Activated CD4-positive, alpha-beta T cell treated with anti-CD3 and anti-CD28 coated beads for 48 hours (primary cell): Measurements from ENCODE around the gene CACNA1B.
A peak's percentile ranks its signal among the peaks of the same experiment; 100 is the strongest.

Source experiments
- DNase-seq: peaks from one replicate; pipeline ENCODE4 v3.0.0-alpha.2; 2020

The CACNA1B gene

DNA sequence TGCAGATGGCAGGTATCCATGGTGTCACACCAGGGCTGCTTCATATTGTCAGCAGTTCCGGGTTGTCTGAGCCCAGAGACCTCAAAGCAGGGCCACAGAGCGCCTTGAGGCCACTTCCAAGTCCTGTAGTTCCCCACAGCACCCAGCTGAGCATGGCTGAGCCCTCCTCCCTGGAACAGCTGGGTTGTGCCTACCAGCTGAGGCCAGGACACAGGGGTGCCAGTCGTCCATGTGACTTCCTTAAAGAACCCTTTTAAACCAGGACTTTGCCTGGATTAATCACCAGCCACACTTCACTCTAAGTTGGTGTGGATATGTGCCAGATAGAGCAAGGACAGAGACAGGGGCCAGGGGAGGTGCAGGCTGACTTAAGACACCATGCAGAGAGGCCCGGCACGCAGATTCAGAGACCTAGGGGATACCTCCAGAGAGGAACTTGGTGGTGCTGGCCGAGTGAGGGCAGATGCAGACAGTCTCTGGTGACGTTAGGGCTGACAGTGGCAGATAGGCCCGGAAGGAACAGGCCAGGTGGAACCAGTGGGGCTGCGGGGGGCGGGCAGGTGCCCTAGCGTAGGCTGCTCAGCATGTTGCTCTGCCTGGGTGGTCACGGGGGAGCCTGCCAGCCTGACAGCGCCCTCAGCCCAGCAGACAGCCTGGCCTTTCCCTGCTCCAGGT lies 142.7 kb downstream of the CACNA1B start:
- no peak for DNase-seq

DNA sequence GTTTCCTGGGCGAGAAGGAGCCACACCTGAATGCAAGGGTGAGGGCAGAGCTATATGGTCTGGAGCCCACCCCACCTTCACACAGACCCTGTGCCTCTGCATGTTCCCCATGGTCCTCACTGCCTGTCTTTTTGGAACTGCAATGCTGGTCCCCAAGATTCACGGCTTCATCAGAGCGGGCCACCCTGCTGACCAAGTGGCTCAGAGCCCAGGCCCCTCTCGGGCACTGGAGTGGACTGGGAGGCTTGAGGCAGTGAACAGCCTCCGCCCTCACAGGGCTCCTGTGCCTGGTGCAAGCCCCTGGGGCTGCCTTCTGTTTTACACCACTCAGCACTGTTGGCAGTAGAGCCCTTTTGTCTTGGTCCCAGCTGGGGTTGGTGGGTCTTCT lies 143.2 kb downstream of the CACNA1B start:
- no peak for DNase-seq

DNA sequence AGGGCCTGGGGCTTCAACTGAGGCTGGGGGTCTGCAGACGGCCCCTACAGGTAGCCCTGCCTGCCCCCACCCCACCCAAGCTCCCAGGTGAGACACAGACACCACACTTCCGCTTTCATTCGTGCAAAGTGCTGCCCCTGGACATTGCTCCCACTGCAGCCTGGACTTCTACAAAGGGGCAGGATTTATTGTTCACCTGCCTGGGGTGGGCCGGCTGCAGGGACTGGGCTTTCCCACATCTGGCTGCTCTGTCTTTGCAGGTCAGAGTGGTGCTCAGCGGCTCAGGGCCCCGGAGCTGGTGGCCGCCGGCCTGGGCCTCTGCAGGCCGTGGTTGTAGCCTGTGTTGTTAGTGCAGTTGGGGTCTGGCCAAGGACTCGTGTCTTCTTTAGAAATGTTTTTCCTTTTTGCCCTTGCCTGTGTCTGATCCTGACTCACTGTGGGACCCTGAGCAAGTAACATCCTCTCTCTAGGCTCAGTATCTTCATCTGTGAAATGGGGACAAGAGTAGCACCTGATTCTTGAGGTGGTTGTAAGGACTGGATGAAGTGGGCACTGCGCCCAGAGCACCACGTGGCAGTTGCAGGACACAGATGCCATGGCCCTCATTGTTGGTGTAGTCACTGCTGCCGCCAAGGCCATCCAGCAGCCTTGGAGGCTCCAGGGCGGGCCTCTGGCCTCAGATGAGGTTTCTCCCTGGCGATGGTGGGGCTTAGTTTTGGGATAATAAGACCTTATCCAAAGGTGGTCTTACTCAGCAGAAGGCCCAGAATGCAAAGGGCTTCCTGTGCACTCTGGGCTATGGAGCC lies 143.9 kb downstream of the CACNA1B start:
- no peak for DNase-seq

DNA sequence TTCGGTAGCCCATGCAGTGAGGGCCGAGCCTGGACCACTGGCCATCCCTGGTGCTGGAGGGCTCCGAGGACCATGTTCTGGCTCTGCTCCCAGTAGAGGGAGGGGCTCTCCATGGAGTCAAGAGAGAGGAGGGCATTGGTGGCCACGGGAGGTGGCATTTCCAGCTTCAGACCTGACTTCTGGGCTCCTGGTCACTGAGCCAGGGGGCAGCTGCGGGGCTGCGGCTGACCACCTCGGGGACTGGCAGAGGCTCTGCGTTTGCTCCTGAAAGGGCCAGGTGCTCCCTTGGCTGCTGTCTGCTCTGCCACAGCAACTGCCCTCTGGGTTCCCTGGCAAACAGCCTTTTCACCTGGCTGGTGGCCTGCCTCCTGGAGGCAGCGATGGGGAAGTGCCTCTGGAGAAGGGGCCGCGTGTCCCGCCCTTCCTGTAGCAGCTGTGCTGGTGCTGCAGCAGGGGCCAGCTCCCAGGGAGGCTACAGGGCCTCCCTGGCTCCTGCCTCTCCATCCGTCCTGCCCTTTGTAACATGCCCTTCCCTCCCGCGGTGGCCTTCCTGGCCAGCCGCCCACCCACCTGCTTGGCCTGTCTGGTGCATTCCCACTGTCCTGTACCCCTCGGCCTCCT lies 144.6 kb downstream of the CACNA1B start:
- DNase-seq: peak; percentile 57

DNA sequence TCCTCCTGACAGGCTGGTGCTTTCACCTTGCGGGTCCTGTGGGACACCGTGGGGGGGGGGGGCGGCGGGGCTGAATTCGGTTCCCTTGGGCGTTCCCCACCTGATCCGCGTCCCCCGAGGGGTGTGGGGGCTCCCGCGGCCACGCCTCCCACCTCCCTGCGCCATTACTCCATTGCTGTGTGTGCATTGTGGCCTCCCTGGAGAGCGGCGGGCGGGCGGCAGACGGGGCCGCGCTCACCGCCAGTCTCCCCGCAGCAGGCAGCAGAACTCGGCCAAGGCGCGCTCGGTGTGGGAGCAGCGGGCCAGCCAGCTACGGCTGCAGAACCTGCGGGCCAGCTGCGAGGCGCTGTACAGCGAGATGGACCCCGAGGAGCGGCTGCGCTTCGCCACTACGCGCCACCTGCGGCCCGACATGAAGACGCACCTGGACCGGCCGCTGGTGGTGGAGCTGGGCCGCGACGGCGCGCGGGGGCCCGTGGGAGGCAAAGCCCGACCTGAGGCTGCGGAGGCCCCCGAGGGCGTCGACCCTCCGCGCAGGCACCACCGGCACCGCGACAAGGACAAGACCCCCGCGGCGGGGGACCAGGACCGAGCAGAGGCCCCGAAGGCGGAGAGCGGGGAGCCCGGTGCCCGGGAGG lies 145.3 kb downstream of the CACNA1B start:
- no peak for DNase-seq

DNA sequence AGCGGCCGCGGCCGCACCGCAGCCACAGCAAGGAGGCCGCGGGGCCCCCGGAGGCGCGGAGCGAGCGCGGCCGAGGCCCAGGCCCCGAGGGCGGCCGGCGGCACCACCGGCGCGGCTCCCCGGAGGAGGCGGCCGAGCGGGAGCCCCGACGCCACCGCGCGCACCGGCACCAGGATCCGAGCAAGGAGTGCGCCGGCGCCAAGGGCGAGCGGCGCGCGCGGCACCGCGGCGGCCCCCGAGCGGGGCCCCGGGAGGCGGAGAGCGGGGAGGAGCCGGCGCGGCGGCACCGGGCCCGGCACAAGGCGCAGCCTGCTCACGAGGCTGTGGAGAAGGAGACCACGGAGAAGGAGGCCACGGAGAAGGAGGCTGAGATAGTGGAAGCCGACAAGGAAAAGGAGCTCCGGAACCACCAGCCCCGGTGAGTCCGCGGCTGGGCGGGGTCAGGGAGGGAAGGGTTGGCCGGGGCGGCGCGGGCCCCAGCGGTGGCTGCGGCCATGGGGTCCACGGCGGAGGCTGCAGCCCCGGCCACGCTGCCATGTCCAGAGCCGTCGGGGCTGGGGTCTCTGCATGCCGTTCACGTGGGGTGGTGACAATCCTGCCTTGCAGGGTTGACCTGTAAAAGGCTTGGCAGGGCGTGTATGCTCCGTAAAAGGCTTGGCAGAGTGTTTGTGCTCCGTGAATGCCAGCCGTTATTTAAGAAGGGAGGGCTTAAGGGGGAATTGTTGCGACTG lies 146.0 kb downstream of the CACNA1B start:
- DNase-seq: no peak

DNA sequence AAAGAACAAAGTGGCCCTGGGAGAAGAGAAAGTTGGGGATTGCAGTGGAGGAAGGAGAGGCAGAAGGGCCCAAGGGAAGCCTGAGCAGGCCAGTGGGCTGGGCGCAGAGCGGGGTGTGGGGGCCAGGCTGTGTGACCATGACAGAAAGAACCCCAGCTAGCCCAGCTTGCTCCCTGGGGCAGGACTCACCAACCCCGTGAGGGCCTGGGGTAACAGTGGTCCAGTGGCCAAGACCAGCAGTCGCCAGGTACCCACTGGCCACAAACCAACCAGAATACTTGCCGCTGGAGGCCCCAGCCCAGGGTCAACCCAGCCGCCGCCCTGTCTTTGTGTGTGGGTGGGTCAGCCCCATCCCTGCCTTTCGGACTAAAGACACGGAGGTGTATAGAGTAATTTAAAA lies 146.5 kb downstream of the CACNA1B start:
- no peak for DNase-seq

GRCh38 chr9:138024831-138025291 lies 147.3 kb downstream of the CACNA1B start:
- no peak for DNase-seq

- DNase-seq: no peak
Measured at GRCh38 chr9:138025417-138025816, 147.8 kb downstream of the CACNA1B start.

- no peak for DNase-seq
Measured at GRCh38 chr9:138025908-138026307, 148.3 kb downstream of the CACNA1B start.

DNA sequence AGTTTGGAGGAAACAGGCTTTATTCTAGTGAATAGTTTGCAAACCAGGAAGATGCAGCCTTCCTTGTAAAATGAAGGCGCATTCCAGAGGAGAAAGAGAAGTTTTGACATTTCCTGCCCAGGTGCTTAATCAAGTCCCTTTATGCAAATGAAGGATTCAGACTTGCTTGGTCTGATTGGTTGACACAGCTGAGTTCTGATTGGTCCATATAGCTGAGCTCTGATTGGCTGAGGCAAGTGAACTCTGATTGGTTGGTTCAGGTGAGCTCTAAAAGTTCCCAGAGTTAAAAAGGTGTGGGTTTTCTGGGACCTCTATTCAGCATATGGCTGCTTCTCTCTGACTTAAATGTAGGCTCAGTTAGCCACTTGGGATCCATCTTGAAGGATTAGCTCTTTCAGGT lies 151.0 kb downstream of the CACNA1B start:
- DNase-seq: no peak

GRCh38 chr9:138031186-138031585 lies 153.6 kb downstream of the CACNA1B start:
- DNase-seq: no peak

DNA sequence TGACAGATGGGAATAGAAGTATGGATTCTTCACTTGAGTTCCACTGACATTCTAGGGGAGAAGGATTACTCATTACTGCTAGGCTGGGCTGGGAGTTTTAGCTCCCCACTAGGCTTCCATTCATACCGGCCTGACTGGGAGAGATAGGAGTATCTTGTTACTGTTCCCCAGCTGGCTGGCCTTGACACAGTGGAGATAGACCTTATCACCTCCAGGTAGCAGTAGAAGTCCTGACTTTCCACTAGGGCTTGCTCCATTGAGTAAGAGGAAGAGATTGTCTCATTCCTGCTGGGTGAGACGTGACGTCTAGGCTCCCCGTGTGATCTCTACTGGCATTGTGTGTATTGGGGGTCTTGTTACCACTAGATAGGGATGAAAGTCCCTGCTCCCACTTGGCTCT lies 156.4 kb downstream of the CACNA1B start:
- DNase-seq: no peak

GRCh38 chr9:138037140-138037539 lies 159.6 kb downstream of the CACNA1B start:
- no peak for DNase-seq

GRCh38 chr9:138038244-138038671 lies 160.7 kb downstream of the CACNA1B start:
- no peak for DNase-seq

DNA sequence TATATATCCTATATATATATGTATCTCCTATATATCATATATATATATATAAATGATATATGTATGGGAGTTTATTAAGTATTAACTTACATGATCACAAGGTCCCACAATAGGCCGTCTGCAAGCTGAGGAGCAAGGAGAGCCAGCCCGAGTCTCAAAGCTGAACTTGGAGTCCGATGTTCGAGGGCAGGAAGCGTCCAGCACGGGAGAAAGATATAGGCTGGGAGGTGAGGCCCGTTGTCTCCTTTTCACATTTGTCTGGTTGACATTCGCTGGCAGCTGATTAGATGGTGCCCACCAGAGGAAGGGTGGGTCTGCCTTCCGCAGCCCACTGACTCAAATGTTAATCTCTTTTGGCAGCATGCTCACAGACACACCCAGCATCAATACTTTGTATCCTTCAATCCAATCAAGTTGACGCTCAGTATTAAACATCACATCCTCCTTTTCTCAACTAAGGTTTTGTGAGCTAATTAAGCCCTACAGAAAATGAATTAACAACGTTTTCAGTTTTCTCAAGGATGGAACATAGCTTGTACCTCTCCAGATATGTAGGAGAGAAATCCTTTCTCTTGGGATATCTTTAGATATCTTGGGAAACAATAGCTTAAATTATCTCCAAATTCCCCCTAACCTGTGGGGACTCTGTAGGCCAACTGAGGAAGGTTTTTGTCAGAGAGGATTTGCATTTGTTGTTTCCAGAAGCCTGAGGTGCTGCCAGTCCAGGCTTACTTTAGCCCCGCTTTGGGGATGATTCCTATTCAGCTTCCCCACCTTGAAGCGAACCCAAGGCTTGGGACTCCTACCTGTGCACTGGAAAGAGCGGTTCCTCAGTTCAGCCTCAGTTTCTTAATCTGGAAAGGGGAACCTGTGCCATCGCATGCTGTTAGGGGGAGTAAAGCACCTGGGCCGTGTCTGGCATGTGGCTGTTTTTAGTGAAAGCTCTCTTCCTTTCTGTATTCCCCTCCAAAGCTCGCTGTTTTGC lies 163.2 kb downstream of the CACNA1B start:
- DNase-seq: no peak

DNA sequence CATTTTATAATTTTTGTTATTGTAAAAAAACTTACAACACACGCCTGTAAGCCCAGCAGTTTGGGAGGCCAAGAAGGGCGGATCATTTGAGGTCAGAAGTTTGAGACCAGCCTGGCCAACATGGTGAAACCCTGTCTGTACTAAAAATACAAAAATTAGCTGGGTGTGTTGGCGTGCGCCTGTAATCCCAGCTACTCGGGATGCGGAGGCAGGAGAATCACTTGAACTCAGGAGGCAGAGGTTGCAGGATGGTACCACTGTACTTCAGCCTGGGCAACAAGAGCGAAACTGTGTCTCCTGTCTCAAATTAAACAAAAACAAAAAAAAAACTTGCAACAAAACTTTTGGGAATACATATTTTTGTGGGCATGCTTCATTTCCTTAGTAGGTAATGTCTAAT lies 164.6 kb downstream of the CACNA1B start:
- DNase-seq: no peak

DNA sequence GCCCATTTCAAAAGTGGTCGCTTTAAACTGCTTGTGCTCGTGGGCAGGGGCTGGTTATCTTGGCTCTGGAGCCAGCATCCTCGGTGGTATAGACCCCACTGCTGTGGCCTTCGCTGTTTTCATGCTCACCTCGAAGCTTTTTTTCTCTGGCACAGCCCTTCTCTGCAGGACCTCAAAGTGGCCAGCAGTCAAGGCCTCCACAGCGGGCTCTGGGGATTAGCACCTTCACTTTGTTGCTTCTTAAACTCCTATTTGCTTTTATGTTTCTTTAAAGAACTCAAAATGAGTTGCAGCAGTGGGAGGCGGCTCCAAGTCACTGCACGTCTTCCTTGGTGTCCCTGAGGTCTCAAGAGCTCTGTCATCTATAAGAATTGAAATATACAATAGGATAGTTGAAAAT lies 165.1 kb downstream of the CACNA1B start:
- no peak for DNase-seq

DNA sequence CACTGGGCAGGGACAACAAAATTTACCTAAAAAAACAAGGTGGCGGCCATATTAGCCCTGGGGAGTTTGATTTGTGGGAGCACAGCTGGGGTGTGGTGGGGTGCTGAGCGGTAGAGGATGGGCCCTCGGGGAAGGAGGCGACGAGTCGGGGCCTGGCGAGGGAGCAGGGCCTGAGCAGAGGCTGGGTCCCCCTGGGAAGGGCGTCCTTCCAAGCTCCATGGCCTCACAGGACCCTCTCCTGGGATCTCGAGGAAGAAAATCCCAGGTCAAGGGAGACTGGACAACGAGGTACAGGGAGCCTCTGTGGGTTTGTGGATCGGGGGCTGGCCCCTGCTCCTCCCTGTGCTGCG lies 165.5 kb downstream of the CACNA1B start:
- no peak for DNase-seq

- no peak for DNase-seq
Measured at GRCh38 chr9:138043411-138044345, 166.1 kb downstream of the CACNA1B start.
